ENCODE results near the gene TNFRSF4. TPM values are rescaled to one million over a fixed set of nuclear protein-coding genes. Genes with fewer than 3 reads are reported as not detected.

The TNFRSF4 gene
- total and polyA plus RNA-seq, 10 of the 15 experiments (the other 5 are each of a cell fraction or from before 2014, with no cell fraction given), result 0.05 to 7.3 (median 2.5) TPM; not detected in 1

GRCh38 chr1:1226566-1227362, 12.8 kb upstream of the TNFRSF4 start:
- Histone ChIP-seq H4K20me1 (ENCODE audit: control insufficient read depth, insufficient read depth) (no peaks in the 10 kb centered on the region), H3K9ac (ENCODE audit: control insufficient read depth, insufficient read depth, low read length) (no peak overlapping the region), H3K79me2 (ENCODE audit: control insufficient read depth, insufficient read depth, low read length) (peaks cover 42% of the 10 kb centered on the region), H3K36me3 (ENCODE audit: control insufficient read depth in 2 of 2, insufficient read depth in 2 of 2, low read length in 1 of 2) (peaks cover 5 to 42% of the 10 kb centered on the region in 2 experiments; a peak in 3 of 4 replicates), H3K4me1 (ENCODE audit: control insufficient read depth, insufficient read depth, low read length) (peaks cover 4% of the 10 kb centered on the region), H3K27me3 (replicated peaks in 1 of 2; ENCODE audit: control insufficient read depth in 2 of 2, insufficient read depth in 2 of 2, low read length in 1 of 2) (no peaks in the 10 kb centered on the region), H3K27ac (ENCODE audit: control insufficient read depth, insufficient read depth) (no peak overlapping the region), H2AFZ (ENCODE audit: control insufficient read depth, low read depth, low read length) (no peak overlapping the region), H3K4me2 (ENCODE audit: control insufficient read depth, insufficient read depth) (no peak overlapping the region), H3K9me3 (replicated peaks; ENCODE audit: control insufficient read depth, insufficient read depth, low read length) (no peaks in the 10 kb centered on the region), H3K4me3 (no peak overlapping the region)
- ChIA-PET SMC1A (ENCODE audit: uncharacterized antibody, unreplicated experiment) (no interaction called here), RAD21 (ENCODE audit: unreplicated experiment) (no interaction called here), POLR2A (no interaction called here), CTCF (interaction anchor here (1.2 kb wide), 1 partner anchor 104 kb away, joined by 5 read pairs; no protein-coding TSS in a partner anchor)
- ATAC-seq (no peak), FAIRE-seq (no peak), DNase-seq (ENCODE audit: low read depth, low spot score) (no peak)
- in situ Hi-C loops (cut with MboI) (no loop called here), intact Hi-C loops (cut with micrococcal nuclease; ENCODE audit: unreplicated experiment) (no loop called here)
- no TSS peak for BruUV-seq (replicated peaks)
- 96% methylated on average over 40 of the region's 44 CpGs for WGBS (ENCODE audit: insufficient coverage, insufficient replicate concordance, low lambda C conversion rate, missing lambda C conversion rate)
- no peak for TF ChIP-seq SRF (IDR thresholded peaks at IDR 0.05; ENCODE audit: low read depth in 2 of 2, low read length in 2 of 2)
- TF ChIP-seq MTA3 (IDR thresholded peaks at IDR 0.05; ENCODE audit: borderline replicate concordance, low read length), result no peak
- TF ChIP-seq MYC (IDR thresholded peaks at IDR 0.05; ENCODE audit: insufficient read depth, insufficient read length, insufficient replicate concordance, low read length, severe bottlenecking), result no peak
- no peak for TF ChIP-seq ZNF24 (IDR thresholded peaks at IDR 0.05)
- no peak for TF ChIP-seq CREM (IDR thresholded peaks at IDR 0.05; ENCODE audit: low read depth)
- TF ChIP-seq SMAD1 (IDR thresholded peaks at IDR 0.05; ENCODE audit: low read depth, partially characterized antibody), result no peak
- TF ChIP-seq CBFB (IDR thresholded peaks at IDR 0.05; ENCODE audit: low read depth), result no peak
- no peak for TF ChIP-seq FOXM1 (IDR thresholded peaks at IDR 0.05; ENCODE audit: low read depth, low read length)
- TF ChIP-seq POLR2AphosphoS2 (IDR thresholded peaks at IDR 0.05; ENCODE audit: low read depth, low read length), result no peak
- no peak for TF ChIP-seq CREB1 (IDR thresholded peaks at IDR 0.05; ENCODE audit: low read depth)
- TF ChIP-seq WRNIP1 (IDR thresholded peaks at IDR 0.05; ENCODE audit: borderline replicate concordance, low read depth, low read length), result no peak
- no peak for TF ChIP-seq HDAC2 (IDR thresholded peaks at IDR 0.05)
- no peak for TF ChIP-seq EZH2 (IDR thresholded peaks at IDR 0.05; ENCODE audit: borderline replicate concordance, control insufficient read depth, low read depth, low read length)
